Measurements from ENCODE around the gene NFXL1.

The NFXL1 gene

DNA sequence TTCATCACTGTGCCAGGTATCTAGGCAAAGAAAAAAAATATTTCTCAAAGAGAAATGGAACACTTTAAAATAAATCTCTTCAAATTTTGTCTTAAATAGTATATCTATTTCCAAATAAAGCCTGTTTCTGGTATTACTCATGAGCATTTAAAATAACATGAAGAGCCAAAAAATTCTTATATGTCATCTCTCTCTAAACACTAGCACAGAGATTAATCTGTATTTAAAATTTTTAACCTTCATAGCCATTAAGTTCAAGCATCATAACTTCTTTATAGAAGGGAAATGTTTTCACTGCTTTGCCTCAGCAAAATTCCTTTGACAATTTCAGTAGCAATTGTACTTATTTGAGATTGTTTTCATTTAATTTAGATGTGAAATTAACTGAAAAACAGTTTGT lies 71.4 kb downstream of the NFXL1 start:
- Histone ChIP-seq H3K27me3 (ENCODE audit: low read length) (no peaks in the 10 kb centered on the region), H3K9ac (ENCODE audit: low read length) (no peak overlapping the region), H3K27ac (ENCODE audit: low read depth, low read length) (no peak overlapping the region), H3K9me3 (ENCODE audit: insufficient read depth, low read length) (no peaks in the 10 kb centered on the region), H2AFZ (ENCODE audit: low read depth, low read length, severe bottlenecking) (no peak overlapping the region), H3K4me3 (ENCODE audit: insufficient read depth, low read length, poor library complexity, severe bottlenecking) (no peak overlapping the region), H4K20me1 (ENCODE audit: low read depth, low read length) (no peaks in the 10 kb centered on the region), H3K4me2 (ENCODE audit: low read depth, low read length, poor library complexity, severe bottlenecking) (no peak overlapping the region), H3K79me2 (ENCODE audit: insufficient read depth, low read length) (no peaks in the 10 kb centered on the region), H3K9me2 (replicated peaks; ENCODE audit: insufficient read depth, low read length) (no peaks in the 10 kb centered on the region), H3K36me3 (ENCODE audit: low read length) (peaks cover 11% of the 10 kb centered on the region; the same call in 1 of the 2 replicates), H3F3A (ENCODE audit: insufficient read depth) (peaks cover 23% of the 10 kb centered on the region)
- TF ChIP-seq, protein P1, sequence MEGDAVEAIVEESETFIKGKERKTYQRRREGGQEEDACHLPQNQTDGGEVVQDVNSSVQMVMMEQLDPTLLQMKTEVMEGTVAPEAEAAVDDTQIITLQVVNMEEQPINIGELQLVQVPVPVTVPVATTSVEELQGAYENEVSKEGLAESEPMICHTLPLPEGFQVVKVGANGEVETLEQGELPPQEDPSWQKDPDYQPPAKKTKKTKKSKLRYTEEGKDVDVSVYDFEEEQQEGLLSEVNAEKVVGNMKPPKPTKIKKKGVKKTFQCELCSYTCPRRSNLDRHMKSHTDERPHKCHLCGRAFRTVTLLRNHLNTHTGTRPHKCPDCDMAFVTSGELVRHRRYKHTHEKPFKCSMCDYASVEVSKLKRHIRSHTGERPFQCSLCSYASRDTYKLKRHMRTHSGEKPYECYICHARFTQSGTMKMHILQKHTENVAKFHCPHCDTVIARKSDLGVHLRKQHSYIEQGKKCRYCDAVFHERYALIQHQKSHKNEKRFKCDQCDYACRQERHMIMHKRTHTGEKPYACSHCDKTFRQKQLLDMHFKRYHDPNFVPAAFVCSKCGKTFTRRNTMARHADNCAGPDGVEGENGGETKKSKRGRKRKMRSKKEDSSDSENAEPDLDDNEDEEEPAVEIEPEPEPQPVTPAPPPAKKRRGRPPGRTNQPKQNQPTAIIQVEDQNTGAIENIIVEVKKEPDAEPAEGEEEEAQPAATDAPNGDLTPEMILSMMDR (IDR thresholded peaks at IDR 0.05; ENCODE audit: insufficient read depth, low read length, poor library complexity, severe bottlenecking), result no peak
- no peak for TF ChIP-seq EZH2phosphoT487 (conservative IDR thresholded peaks at IDR 0.05; ENCODE audit: low read length)

DNA sequence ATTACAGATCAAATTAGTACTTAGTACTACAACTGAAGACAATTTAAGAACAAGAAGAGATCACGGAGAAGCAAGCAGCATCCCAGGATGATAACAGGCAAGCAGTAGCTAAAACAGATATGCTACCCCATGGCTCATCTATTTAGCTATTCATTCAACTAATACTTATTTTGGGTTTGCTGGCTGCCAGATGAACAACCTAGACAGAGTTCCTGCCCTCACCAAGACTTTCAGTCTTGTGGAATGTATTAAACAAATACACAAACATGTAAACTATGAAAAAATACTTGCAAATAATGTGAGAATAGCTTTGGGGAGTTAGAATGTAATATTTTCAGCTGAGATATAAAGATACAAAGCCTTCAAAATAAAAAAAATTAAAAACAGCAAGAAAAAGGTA lies 74.1 kb downstream of the NFXL1 start:
- TF ChIP-seq EZH2phosphoT487 (conservative IDR thresholded peaks at IDR 0.05; ENCODE audit: low read length), result no peak
- TF ChIP-seq, protein P1 (IDR thresholded peaks at IDR 0.05; ENCODE audit: insufficient read depth, low read length, poor library complexity, severe bottlenecking), result no peak
- H3K9me3 ChIP-seq (ENCODE audit: insufficient read depth, low read length), result no peaks in the 10 kb centered on the region
- H3K27ac ChIP-seq (ENCODE audit: low read depth, low read length), result no peak overlapping the region
- H3K36me3 ChIP-seq (ENCODE audit: low read length), result no peaks in the 10 kb centered on the region; the same call in 1 of the 2 replicates
- H3K27me3 ChIP-seq (ENCODE audit: low read length), result no peaks in the 10 kb centered on the region
- no peaks in the 10 kb centered on the region for H4K20me1 ChIP-seq (ENCODE audit: low read depth, low read length)
- H2AFZ ChIP-seq (ENCODE audit: low read depth, low read length, severe bottlenecking), result no peak overlapping the region
- H3K9me2 ChIP-seq (replicated peaks; ENCODE audit: insufficient read depth, low read length), result no peaks in the 10 kb centered on the region
- peaks cover 25% of the 10 kb centered on the region for H3F3A ChIP-seq (ENCODE audit: insufficient read depth)
- H3K9ac ChIP-seq (ENCODE audit: low read length), result no peak overlapping the region
- H3K4me3 ChIP-seq (ENCODE audit: insufficient read depth, low read length, poor library complexity, severe bottlenecking), result no peak overlapping the region
- H3K79me2 ChIP-seq (ENCODE audit: insufficient read depth, low read length), result no peaks in the 10 kb centered on the region
- H3K4me2 ChIP-seq (ENCODE audit: low read depth, low read length, poor library complexity, severe bottlenecking), result no peak overlapping the region

DNA sequence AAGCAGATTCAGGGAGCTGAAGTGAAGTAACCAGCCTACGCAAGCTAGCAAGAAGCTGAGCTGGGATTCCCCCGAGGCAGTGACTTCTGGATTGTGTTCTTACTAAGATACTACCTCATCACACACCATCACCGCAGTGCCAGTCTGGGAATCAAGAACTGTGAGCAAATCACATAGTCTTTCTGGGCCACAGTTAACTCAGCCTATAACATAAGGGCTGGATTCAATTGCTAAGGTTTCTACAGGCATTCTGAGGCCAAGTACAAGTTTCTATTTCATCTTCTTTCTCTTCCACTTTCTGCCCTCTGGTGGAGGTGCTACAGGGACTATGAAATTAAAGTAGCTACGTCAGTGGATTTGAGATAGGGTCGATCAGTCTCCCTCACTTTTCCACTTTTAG lies 75.1 kb downstream of the NFXL1 start:
- Histone ChIP-seq H3K27ac (ENCODE audit: low read depth, low read length) (no peak overlapping the region), H3F3A (ENCODE audit: insufficient read depth) (peaks cover 25% of the 10 kb centered on the region), H3K36me3 (ENCODE audit: low read length) (no peaks in the 10 kb centered on the region; the same call in 1 of the 2 replicates), H2AFZ (ENCODE audit: low read depth, low read length, severe bottlenecking) (no peak overlapping the region), H3K9ac (ENCODE audit: low read length) (no peak overlapping the region), H3K4me3 (ENCODE audit: insufficient read depth, low read length, poor library complexity, severe bottlenecking) (no peak overlapping the region), H3K27me3 (ENCODE audit: low read length) (no peaks in the 10 kb centered on the region), H3K9me2 (replicated peaks; ENCODE audit: insufficient read depth, low read length) (no peaks in the 10 kb centered on the region), H3K4me2 (ENCODE audit: low read depth, low read length, poor library complexity, severe bottlenecking) (no peak overlapping the region), H3K79me2 (ENCODE audit: insufficient read depth, low read length) (no peaks in the 10 kb centered on the region), H4K20me1 (ENCODE audit: low read depth, low read length) (no peaks in the 10 kb centered on the region), H3K9me3 (ENCODE audit: insufficient read depth, low read length) (no peaks in the 10 kb centered on the region)
- TF ChIP-seq, protein P1 (IDR thresholded peaks at IDR 0.05; ENCODE audit: insufficient read depth, low read length, poor library complexity, severe bottlenecking), result no peak
- TF ChIP-seq EZH2phosphoT487 (conservative IDR thresholded peaks at IDR 0.05; ENCODE audit: low read length), result no peak

Data from SU-DHL-6 (cell line).